Measurements from ENCODE around the gene TMEM229B.

TMEM229B gene

DNA sequence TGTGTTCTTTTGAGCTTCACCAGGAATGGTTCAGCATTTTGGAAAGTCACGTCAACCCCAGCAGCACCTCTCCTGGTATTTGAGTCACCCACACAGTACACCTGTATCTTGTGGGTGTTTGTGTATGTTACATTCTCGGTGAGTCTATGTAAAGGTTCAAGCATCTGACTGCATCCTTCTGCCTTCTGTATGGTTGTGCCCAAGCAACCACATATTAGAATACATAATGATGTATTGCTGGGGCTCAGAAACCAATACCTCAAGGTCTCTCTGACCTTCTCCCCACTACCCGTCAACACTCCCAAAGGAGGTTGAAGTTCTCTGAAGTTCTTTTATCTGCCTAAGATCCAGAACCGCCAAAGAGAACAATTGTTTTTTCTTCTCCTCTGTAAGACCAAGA, 9.2 kb upstream of the TMEM229B start:
- H3K4me3 ChIP-seq (ENCODE audit: low read length), result no peak overlapping the region
- DNase-seq (ENCODE audit: low read depth), result no peak
- TF ChIP-seq, protein P1, sequence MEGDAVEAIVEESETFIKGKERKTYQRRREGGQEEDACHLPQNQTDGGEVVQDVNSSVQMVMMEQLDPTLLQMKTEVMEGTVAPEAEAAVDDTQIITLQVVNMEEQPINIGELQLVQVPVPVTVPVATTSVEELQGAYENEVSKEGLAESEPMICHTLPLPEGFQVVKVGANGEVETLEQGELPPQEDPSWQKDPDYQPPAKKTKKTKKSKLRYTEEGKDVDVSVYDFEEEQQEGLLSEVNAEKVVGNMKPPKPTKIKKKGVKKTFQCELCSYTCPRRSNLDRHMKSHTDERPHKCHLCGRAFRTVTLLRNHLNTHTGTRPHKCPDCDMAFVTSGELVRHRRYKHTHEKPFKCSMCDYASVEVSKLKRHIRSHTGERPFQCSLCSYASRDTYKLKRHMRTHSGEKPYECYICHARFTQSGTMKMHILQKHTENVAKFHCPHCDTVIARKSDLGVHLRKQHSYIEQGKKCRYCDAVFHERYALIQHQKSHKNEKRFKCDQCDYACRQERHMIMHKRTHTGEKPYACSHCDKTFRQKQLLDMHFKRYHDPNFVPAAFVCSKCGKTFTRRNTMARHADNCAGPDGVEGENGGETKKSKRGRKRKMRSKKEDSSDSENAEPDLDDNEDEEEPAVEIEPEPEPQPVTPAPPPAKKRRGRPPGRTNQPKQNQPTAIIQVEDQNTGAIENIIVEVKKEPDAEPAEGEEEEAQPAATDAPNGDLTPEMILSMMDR (conservative IDR thresholded peaks at IDR 0.05; ENCODE audit: low read length), result no peak

GRCh38 chr14:67497216-67497615, 8.7 kb upstream of the TMEM229B start:
- TF ChIP-seq, protein P1 (conservative IDR thresholded peaks at IDR 0.05; ENCODE audit: low read length), result no peak
- H3K4me3 ChIP-seq (ENCODE audit: low read length), result no peak overlapping the region
- no peak for DNase-seq (ENCODE audit: low read depth)

DNA sequence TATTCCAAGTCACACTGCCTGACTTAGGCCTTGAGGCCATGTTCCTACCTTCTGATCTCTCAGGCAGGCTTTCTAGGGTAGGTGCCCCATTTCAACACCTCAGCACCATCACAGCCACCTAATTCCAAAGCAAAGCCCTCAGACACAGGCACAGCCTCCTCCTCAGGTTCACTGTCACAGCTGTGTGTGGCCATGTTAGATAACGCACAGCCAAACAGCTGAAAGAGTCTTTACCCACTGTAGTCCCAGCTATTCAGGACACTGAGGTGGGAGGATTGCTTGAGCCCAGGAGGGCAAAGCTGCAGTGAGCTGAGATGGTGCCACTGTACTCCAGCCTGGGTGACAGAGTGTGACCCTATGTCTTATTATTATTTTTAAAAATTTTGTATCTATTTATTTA, 7.3 kb upstream of the TMEM229B start:
- TF ChIP-seq, protein P1 (conservative IDR thresholded peaks at IDR 0.05; ENCODE audit: low read length), result no peak
- no peak for DNase-seq (ENCODE audit: low read depth)

GRCh38 chr14:67493092-67493717, 4.7 kb upstream of the TMEM229B start:
- no peak overlapping the region for H3K4me3 ChIP-seq (ENCODE audit: low read length)
- TF ChIP-seq, protein P1 (conservative IDR thresholded peaks at IDR 0.05; ENCODE audit: low read length), result no peak
- DNase-seq (ENCODE audit: low read depth), result no peak

More for the DNA sequence above, 7.3 kb upstream of the TMEM229B start:
- no peak overlapping the region for H3K4me3 ChIP-seq (ENCODE audit: low read length)

DNA sequence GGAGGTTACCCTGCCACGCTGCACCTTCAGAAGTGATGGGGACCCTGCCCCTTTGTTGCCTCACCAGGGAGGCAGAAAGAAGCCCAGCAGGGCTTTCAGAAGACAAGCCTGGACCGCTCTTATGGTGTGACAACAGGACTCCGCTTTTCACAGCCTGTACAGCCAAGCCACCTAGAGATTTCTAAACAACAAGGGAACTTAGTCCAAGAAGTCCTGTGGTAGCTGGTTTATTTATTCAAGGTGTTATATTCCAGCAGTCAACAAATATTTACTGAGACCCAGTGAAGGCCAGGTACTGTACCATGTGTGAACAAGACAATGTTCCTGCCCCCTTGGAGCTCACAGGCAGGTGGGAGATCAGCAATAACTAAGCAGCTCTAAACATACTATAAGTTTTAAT, 4.0 kb upstream of the TMEM229B start:
- DNase-seq (ENCODE audit: low read depth), result no peak
- TF ChIP-seq, protein P1 (conservative IDR thresholded peaks at IDR 0.05; ENCODE audit: low read length), result no peak
- H3K4me3 ChIP-seq (ENCODE audit: low read length), result no peak overlapping the region

DNA sequence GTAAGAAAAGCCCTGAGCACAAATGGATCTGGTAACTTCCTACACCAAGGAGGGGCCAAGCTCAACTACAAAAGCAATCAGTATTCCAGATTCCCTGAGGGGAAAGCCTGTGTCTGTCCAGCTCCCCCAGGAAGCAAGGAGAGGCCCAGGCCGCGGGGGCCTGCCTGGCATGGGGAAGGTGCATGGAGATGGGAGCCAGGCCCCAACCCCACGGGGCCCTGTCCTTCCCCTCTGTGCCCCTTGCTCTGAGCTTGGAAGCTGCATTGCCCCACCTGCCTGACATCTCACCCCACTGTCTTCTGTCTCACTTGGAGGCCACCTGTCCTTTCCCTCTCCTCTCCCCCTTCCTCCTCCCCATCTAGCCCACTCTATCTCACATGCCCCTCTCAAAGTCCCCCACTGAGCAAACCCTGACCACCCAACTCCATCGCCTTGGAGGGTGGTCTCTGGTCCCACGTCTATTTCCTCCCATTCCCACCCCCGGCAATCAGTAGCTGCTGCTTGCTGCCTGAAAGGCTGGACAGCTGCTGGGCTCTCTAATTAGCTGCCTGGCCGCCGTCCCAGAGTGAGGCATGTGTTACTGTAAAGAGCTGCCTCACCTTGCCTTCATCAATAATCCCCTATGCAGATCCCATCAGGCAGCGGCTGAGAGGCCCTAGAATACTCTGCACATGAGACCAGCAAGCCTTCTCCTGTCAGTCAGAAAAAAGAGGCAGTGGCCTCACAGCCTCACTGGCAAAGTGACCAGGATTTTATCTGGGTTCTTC, 3.4 kb upstream of the TMEM229B start:
- TF ChIP-seq, protein P1 (conservative IDR thresholded peaks at IDR 0.05; ENCODE audit: low read length), result no peak
- no peak for DNase-seq (ENCODE audit: low read depth)
- H3K4me3 ChIP-seq (ENCODE audit: low read length), result no peak overlapping the region

DNA sequence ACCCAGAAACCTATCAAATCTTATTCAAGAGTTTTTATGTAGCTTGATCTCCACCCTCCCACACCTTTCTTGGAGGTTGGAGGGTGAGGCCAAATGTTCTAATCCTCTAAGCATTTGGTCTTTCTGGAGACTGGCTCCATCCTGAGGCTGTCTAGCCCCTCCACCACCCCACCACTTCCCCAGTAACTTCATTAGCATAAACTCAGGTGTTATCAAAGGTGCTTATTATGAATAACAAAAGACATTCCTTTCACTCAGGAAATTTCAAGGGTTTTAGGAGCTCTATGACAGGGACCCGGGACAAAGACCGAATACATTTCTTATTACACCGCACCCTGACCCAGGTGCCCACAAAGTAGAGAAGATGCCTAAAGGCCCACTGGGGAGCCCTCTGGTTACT, 2.8 kb upstream of the TMEM229B start:
- H3K4me3 ChIP-seq (ENCODE audit: low read length), result no peak overlapping the region
- TF ChIP-seq, protein P1 (conservative IDR thresholded peaks at IDR 0.05; ENCODE audit: low read length), result no peak
- DNase-seq (ENCODE audit: low read depth), result no peak
